ENCODE data around the gene NTM.

The NTM gene

GRCh38 chr11:131656179-131656838 is 285.9 kb downstream of the NTM start:
- Histone ChIP-seq H3K27ac (ENCODE audit: low read depth, low read length) (no peak overlapping the region), H3K9me3 (ENCODE audit: control insufficient read depth, insufficient read depth, low read length) (no peaks in the 10 kb centered on the region), H3K4me2 (ENCODE audit: low read length) (no peak overlapping the region), H3K4me3 (ENCODE audit: low read length) (no peak overlapping the region), H3K4me1 (ENCODE audit: control insufficient read depth, low read length) (no peaks in the 10 kb centered on the region), H3K9me2 (replicated peaks; ENCODE audit: control insufficient read depth, low read length) (no peaks in the 10 kb centered on the region), H3K27me3 (ENCODE audit: control insufficient read depth, low read length) (no peaks in the 10 kb centered on the region), H3F3A (ENCODE audit: control insufficient read depth, insufficient read depth) (no peaks in the 10 kb centered on the region), H4K20me1 (ENCODE audit: control insufficient read depth, insufficient read depth, low read depth, low read length) (no peaks in the 10 kb centered on the region), H3K36me3 (ENCODE audit: control insufficient read depth, low read length) (no peaks in the 10 kb centered on the region), H3K79me2 (ENCODE audit: control insufficient read depth, low read length) (no peaks in the 10 kb centered on the region)
- TF ChIP-seq CTCF (IDR thresholded peaks at IDR 0.05; ENCODE audit: low read depth, low read length, poor library complexity, severe bottlenecking) (no peak), EZH2phosphoT487 (IDR thresholded peaks at IDR 0.05; ENCODE audit: borderline replicate concordance, low read length) (no peak)

- H3K4me3 ChIP-seq (ENCODE audit: low read length), result no peak overlapping the region
- TF ChIP-seq CTCF (IDR thresholded peaks at IDR 0.05; ENCODE audit: low read depth, low read length, poor library complexity, severe bottlenecking) (no peak), EZH2phosphoT487 (IDR thresholded peaks at IDR 0.05; ENCODE audit: borderline replicate concordance, low read length) (no peak)
- no peaks in the 10 kb centered on the region for H3K79me2 ChIP-seq (ENCODE audit: control insufficient read depth, low read length)
- H3K4me2 ChIP-seq (ENCODE audit: low read length), result no peak overlapping the region
- H4K20me1 ChIP-seq (ENCODE audit: control insufficient read depth, insufficient read depth, low read depth, low read length), result no peaks in the 10 kb centered on the region
- no peaks in the 10 kb centered on the region for H3K36me3 ChIP-seq (ENCODE audit: control insufficient read depth, low read length)
- no peaks in the 10 kb centered on the region for H3K9me3 ChIP-seq (ENCODE audit: control insufficient read depth, insufficient read depth, low read length)
- H3F3A ChIP-seq (ENCODE audit: control insufficient read depth, insufficient read depth), result no peaks in the 10 kb centered on the region
- no peaks in the 10 kb centered on the region for H3K4me1 ChIP-seq (ENCODE audit: control insufficient read depth, low read length)
- H3K27me3 ChIP-seq (ENCODE audit: control insufficient read depth, low read length), result no peaks in the 10 kb centered on the region
- no peak overlapping the region for H3K27ac ChIP-seq (ENCODE audit: low read depth, low read length)
- H3K9me2 ChIP-seq (replicated peaks; ENCODE audit: control insufficient read depth, low read length), result no peaks in the 10 kb centered on the region
Observed at GRCh38 chr11:131656839-131657211, 286.4 kb downstream of the NTM start.

- no peaks in the 10 kb centered on the region for H3K79me2 ChIP-seq (ENCODE audit: control insufficient read depth, low read length)
- no peaks in the 10 kb centered on the region for H3K9me2 ChIP-seq (replicated peaks; ENCODE audit: control insufficient read depth, low read length)
- no peaks in the 10 kb centered on the region for H3F3A ChIP-seq (ENCODE audit: control insufficient read depth, insufficient read depth)
- TF ChIP-seq CTCF (IDR thresholded peaks at IDR 0.05; ENCODE audit: low read depth, low read length, poor library complexity, severe bottlenecking) (no peak), EZH2phosphoT487 (IDR thresholded peaks at IDR 0.05; ENCODE audit: borderline replicate concordance, low read length) (no peak)
- H3K4me2 ChIP-seq (ENCODE audit: low read length), result no peak overlapping the region
- no peak overlapping the region for H3K4me3 ChIP-seq (ENCODE audit: low read length)
- H3K36me3 ChIP-seq (ENCODE audit: control insufficient read depth, low read length), result no peaks in the 10 kb centered on the region
- H3K4me1 ChIP-seq (ENCODE audit: control insufficient read depth, low read length), result no peaks in the 10 kb centered on the region
- no peak overlapping the region for H3K27ac ChIP-seq (ENCODE audit: low read depth, low read length)
- no peaks in the 10 kb centered on the region for H3K27me3 ChIP-seq (ENCODE audit: control insufficient read depth, low read length)
- H4K20me1 ChIP-seq (ENCODE audit: control insufficient read depth, insufficient read depth, low read depth, low read length), result no peaks in the 10 kb centered on the region
- H3K9me3 ChIP-seq (ENCODE audit: control insufficient read depth, insufficient read depth, low read length), result no peaks in the 10 kb centered on the region
Observed at GRCh38 chr11:131658414-131658813, 288.0 kb downstream of the NTM start.
